ENCODE measurements around the gene HOOK2. TPM values are rescaled to one million over a fixed set of nuclear protein-coding genes. Genes with fewer than 3 reads are reported as not detected.

The HOOK2 gene
- total and polyA plus RNA-seq, 9 of the 15 experiments (the other 6 are each of a cell fraction or from before 2014, with no cell fraction given), result 1.3 to 17.2 (median 9.9) TPM

DNA sequence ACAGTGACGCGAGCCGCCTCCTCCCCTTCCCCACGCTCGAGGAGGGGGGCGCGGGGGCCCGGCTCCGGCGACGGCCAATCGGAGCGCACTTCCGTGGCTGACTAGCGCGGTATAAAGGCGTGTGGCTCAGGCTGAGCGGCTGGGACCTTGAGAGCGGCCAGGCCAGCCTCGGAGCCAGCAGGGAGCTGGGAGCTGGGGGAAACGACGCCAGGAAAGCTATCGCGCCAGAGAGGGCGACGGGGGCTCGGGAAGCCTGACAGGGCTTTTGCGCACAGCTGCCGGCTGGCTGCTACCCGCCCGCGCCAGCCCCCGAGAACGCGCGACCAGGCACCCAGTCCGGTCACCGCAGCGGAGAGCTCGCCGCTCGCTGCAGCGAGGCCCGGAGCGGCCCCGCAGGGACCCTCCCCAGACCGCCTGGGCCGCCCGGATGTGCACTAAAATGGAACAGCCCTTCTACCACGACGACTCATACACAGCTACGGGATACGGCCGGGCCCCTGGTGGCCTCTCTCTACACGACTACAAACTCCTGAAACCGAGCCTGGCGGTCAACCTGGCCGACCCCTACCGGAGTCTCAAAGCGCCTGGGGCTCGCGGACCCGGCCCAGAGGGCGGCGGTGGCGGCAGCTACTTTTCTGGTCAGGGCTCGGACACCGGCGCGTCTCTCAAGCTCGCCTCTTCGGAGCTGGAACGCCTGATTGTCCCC lies 16.1 kb upstream of the HOOK2 start, which contains the start of gene JUNB (continued):
- TF ChIP-seq XRCC4 (IDR thresholded peaks at IDR 0.05; ENCODE audit: extremely low read depth, insufficient read depth, insufficient read length), result no peak
- TF ChIP-seq ZZZ3 (IDR thresholded peaks at IDR 0.05), result no peak
- no peak for TF ChIP-seq ZNF717 (CRISPR knock-in tag; IDR thresholded peaks at IDR 0.05)
- peak; percentile 95 for TF ChIP-seq FOXP1 (CRISPR knock-in tag; IDR thresholded peaks at IDR 0.05)
- TF ChIP-seq, protein P1, sequence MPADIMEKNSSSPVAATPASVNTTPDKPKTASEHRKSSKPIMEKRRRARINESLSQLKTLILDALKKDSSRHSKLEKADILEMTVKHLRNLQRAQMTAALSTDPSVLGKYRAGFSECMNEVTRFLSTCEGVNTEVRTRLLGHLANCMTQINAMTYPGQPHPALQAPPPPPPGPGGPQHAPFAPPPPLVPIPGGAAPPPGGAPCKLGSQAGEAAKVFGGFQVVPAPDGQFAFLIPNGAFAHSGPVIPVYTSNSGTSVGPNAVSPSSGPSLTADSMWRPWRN (IDR thresholded peaks at IDR 0.05; ENCODE audit: low read depth), result no peak
- TF ChIP-seq ZNF23 (CRISPR knock-in tag; IDR thresholded peaks at IDR 0.05), result no peak
- TF ChIP-seq, protein P2, sequence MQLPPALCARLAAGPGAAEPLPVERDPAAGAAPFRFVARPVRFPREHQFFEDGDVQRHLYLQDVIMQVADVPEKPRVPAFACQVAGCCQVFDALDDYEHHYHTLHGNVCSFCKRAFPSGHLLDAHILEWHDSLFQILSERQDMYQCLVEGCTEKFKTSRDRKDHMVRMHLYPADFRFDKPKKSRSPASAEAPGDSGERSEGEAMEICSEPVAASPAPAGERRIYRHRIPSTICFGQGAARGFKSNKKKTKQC (CRISPR knock-in tag; IDR thresholded peaks at IDR 0.05), result peak; percentile 76; the same call in 1 of the 2 replicates
- TF ChIP-seq, protein P3, sequence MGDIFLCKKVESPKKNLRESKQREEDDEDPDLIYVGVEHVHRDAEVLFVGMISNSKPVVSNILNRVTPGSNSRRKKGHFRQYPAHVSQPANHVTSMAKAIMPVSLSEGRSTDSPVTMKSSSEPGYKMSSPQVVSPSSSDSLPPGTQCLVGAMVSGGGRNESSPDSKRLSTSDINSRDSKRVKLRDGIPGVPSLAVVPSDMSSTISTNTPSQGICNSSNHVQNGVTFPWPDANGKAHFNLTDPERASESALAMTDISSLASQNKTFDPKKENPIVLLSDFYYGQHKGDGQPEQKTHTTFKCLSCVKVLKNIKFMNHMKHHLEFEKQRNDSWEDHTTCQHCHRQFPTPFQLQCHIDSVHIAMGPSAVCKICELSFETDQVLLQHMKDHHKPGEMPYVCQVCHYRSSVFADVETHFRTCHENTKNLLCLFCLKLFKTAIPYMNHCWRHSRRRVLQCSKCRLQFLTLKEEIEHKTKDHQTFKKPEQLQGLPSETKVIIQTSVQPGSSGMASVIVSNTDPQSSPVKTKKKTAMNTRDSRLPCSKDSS (IDR thresholded peaks at IDR 0.05; ENCODE audit: low read depth, partially characterized antibody), result no peak
- no peak for TF ChIP-seq GABPB2 (CRISPR knock-in tag; conservative IDR thresholded peaks at IDR 0.05)
- peak; percentile 89 for TF ChIP-seq NELFE (IDR thresholded peaks at IDR 0.05; ENCODE audit: insufficient read depth, insufficient read length)
- TF ChIP-seq TRIM24 (IDR thresholded peaks at IDR 0.05), result no peak; a peak in 1 of 4 replicates
- no peak for TF ChIP-seq CBFA2T2 (conservative IDR thresholded peaks at IDR 0.05)
- 0 out of 2 replicates have a peak, but pooled peaks have one; percentile 73 for TF ChIP-seq RBM14 (IDR thresholded peaks at IDR 0.05; ENCODE audit: borderline replicate concordance, insufficient read depth, low read depth, low read length)
- TF ChIP-seq NCOR1 (IDR thresholded peaks at IDR 0.05), result peak; percentile 78
- no peak for TF ChIP-seq DDX20 (tag; IDR thresholded peaks at IDR 0.05; ENCODE audit: low read depth)
- TF ChIP-seq TBP (optimal IDR thresholded peaks at IDR 0.05; ENCODE audit: low read depth, low read length), result peak; percentile 99
- peak; percentile 85 for TF ChIP-seq ZFX (CRISPR knock-in tag; IDR thresholded peaks at IDR 0.05)
- no peak for TF ChIP-seq XRCC3 (IDR thresholded peaks at IDR 0.05)
- TF ChIP-seq, protein P4, sequence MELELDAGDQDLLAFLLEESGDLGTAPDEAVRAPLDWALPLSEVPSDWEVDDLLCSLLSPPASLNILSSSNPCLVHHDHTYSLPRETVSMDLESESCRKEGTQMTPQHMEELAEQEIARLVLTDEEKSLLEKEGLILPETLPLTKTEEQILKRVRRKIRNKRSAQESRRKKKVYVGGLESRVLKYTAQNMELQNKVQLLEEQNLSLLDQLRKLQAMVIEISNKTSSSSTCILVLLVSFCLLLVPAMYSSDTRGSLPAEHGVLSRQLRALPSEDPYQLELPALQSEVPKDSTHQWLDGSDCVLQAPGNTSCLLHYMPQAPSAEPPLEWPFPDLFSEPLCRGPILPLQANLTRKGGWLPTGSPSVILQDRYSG (tag; conservative IDR thresholded peaks at IDR 0.05; ENCODE audit: low read depth), result no peak
- TF ChIP-seq, protein P5, sequence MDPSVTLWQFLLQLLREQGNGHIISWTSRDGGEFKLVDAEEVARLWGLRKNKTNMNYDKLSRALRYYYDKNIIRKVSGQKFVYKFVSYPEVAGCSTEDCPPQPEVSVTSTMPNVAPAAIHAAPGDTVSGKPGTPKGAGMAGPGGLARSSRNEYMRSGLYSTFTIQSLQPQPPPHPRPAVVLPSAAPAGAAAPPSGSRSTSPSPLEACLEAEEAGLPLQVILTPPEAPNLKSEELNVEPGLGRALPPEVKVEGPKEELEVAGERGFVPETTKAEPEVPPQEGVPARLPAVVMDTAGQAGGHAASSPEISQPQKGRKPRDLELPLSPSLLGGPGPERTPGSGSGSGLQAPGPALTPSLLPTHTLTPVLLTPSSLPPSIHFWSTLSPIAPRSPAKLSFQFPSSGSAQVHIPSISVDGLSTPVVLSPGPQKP (CRISPR knock-in tag; IDR thresholded peaks at IDR 0.05), result no peak
- no peak for TF ChIP-seq NFE2 (IDR thresholded peaks at IDR 0.05; ENCODE audit: low read depth)
- peak; percentile 79 for TF ChIP-seq GATAD2B (IDR thresholded peaks at IDR 0.05; ENCODE audit: borderline replicate concordance)
- TF ChIP-seq TCF3 (CRISPR knock-in tag; IDR thresholded peaks at IDR 0.05), result peak; percentile 48; the same call in 1 of the 2 replicates
